GM19463 (cell line): ENCODE results near the gene BEND7.
"Not testable (repeated sequence)": the region's sequence is repeated elsewhere in the genome, so short reads cannot be mapped to it uniquely, and the experiment has no call there.

Source experiments
- ATAC-seq: cut with Tn5 transposase; IDR thresholded peaks from one replicate; pipeline ENCODE4 v1.9.1; 2021; ENCODE audit warnings: mild to moderate bottlenecking, moderate library complexity; ENCODE audit not compliant: unreplicated experiment

BEND7 gene

GRCh38 chr10:13528875-13529713, at the start of gene BEND7:
Gene BEND7 (minus strand): TSS chr10:13529014. CDS start chr10:13528533, 481 bp downstream.
- no peak for ATAC-seq

GRCh38 chr10:13573960-13574359, 45.1 kb upstream of the BEND7 start:
- ATAC-seq, result no peak

- ATAC-seq, result no peak
These were observed 42.7 kb upstream of the BEND7 start for GRCh38 chr10:13571541-13571940.

- ATAC-seq, result no peak
These were observed 38.2 kb upstream of the BEND7 start for GRCh38 chr10:13567030-13567429.

- no peak for ATAC-seq
These were observed 35.8 kb upstream of the BEND7 start for GRCh38 chr10:13564576-13564975.

GRCh38 chr10:13563481-13564445, 34.9 kb upstream of the BEND7 start:
- no peak for ATAC-seq

- no peak for ATAC-seq
These were observed 31.8 kb upstream of the BEND7 start for GRCh38 chr10:13560597-13560996.

- ATAC-seq, result no peak
These were observed 30.4 kb upstream of the BEND7 start for GRCh38 chr10:13559124-13559700.

GRCh38 chr10:13555884-13556510, 27.2 kb upstream of the BEND7 start:
- ATAC-seq, result no peak

- ATAC-seq, result no peak
These were observed 22.0 kb upstream of the BEND7 start for GRCh38 chr10:13550802-13551201.

- no peak for ATAC-seq
These were observed 13.7 kb upstream of the BEND7 start for GRCh38 chr10:13542533-13542932.

GRCh38 chr10:13537985-13538384, 9.2 kb upstream of the BEND7 start:
- ATAC-seq, result not testable (repeated sequence)

GRCh38 chr10:13536674-13537366, 8.0 kb upstream of the BEND7 start:
- ATAC-seq, result peak; percentile 62

GRCh38 chr10:13535346-13535745, 6.5 kb upstream of the BEND7 start:
- no peak for ATAC-seq

- ATAC-seq, result no peak
These were observed 830 bp upstream of the BEND7 start for GRCh38 chr10:13529714-13529973.

GRCh38 chr10:13528123-13528874, 515 bp downstream of the BEND7 start:
- ATAC-seq, result no peak

GRCh38 chr10:13527864-13528122, 1.0 kb downstream of the BEND7 start:
- no peak for ATAC-seq

- ATAC-seq, result no peak
These were observed 1.6 kb downstream of the BEND7 start for GRCh38 chr10:13526948-13527863.

GRCh38 chr10:13525663-13526062, 3.2 kb downstream of the BEND7 start:
- no peak for ATAC-seq
